Activated gamma-delta T cell treated with anti-CD3 and anti-CD28 coated beads, Interleukin-2, amount 50 U/mL, for 16 hours (primary cell): ENCODE results near the gene REM2.
"Not testable (repeated sequence)": the region's sequence is repeated elsewhere in the genome, so short reads cannot be mapped to it uniquely, and the experiment has no call there.

Source experiments
- DNase-seq: peaks from one replicate; pipeline ENCODE4 v3.0.0-alpha.2; 2020; ENCODE audit warnings: low read depth

Gene REM2

DNA sequence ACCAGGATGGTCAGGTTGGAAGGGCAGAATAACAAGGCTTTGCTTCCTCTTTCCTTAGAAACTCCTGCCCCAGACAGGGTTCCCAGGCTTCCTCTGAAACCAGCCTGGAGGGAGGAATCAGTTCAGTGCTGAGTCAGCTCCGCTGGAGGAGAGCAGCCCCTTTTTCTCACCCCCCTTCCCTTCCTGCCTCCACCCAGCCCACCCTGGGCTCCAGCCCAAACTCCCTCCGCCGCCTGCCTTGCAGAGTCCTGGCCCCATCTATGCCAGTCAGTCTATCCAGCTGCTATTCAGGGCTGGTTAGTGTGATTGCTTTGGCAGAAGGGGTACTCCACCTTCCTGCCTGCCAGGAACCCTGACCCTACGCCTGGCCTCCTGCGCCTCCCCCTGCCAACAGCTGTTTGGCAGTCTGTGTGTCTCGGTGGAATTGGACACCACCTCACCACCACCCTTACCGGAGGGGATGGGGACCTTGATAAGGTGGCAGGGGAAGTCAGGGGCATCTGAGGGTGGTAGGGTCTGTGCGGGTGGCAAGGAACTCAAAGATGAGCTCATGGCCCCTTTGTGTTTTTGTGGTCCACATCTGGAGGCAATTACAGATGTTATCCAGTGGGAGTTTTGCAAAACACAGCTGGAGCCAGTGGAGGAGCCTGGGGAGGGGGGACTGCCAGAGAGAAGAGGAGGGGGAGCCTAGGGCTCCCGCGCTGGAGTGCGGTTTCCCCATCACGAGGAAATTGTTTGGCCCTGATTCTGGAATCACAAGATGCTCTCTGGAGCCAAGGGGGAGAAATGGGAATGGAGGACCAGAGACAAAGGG, 34.5 kb upstream of the REM2 start:
- DNase-seq: no peak

- no peak for DNase-seq
Measured at GRCh38 chr14:22849212-22849819, 33.7 kb upstream of the REM2 start.

DNA sequence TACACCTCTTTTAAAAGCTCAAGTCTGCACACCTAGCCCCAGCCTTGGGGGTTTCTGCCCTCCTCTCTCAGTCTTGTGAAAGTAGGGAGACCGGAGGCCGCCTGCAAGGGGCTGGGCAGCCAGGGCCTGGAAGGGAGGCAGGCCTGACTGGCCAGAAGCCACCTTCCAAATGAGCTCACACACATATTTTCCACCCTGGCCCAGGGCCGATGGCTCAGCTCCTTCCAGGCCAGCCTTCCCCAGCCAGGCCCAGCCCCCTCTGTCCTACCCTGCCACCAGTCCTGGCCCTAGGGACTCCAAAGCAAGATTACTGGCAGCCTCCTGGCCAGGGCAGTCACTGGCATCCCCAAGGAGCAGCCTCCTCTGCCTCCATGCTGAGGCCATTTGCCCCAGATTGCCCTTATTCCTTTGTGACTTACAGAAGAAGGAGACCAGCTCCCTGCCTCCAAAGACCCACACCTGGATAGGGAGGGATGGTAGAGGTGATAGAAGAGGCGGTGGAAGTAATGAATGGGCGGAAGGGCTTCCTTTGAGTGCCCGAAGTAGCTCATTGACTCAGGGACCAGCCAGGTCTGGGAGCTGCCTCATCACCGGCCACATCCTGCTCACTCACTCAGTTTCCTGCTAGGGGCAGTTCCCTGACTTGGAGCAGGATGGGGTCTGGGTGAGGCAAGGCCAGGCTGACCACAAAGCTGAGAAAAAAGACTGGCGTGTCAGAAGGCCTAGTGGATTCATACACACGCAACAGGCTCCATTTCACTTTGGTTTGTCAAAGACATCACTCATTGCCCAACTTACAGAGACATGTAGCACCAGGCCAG, 31.9 kb upstream of the REM2 start:
- DNase-seq: no peak

DNA sequence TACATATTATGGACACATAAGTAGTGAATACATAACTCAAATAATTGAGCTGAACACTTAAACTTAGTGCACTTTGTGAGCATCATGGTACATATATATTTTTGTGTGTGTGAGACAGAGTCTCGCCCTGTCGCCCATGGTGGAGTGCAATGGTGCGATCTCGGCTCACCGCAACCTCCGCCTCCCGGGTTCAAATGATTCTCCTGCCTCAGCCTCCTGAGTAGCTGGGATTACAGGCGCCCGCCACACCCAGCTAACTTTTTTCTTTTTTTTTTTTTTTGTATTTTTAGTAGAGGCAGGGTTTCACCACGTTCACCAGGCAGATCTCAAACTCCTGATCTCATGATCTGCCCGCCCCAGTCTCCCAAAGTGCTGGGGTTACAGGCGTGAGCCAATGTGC, 30.8 kb upstream of the REM2 start:
- not testable (repeated sequence) for DNase-seq

- DNase-seq: no peak
Measured at GRCh38 chr14:22852599-22852939, 30.5 kb upstream of the REM2 start.

DNA sequence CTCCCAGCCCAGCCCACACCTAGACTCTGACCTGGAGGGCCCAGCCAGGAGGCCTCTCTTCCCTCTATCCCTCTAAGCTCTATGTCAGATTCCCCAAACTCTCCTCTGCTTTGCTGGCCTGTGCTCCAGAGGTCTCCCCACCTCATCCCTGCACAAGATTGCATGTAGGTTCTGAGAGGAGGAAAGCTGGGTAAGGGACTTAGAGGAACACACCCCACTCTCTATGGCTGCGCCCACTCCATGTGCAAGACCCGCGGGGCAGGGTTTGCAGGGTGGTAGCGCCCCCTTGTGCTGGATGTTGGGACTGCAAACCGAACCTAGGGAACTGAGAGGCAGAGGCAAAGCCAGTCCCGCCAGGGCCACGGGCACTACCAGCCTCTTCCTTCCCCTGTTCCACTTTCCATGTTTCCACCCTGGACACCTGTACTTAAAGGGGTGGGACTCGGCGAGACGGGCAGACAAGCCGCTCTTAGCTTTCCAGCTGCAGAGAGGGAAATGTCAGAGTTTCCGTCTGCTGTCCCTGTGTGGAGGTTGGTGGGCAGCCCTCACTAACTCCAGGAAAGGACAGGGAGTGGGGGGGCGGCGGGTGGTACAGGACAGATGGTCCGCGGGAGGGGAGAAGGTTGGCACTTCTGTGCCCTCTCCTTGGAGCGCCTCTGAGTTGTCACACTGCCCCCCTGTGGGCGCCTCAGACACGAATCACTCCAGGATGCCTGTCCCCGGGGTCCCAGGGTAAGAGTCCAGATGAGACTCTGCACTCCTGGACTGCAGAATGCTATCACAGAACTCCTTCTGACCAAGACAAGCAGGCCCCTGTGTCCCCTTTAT, 29.9 kb upstream of the REM2 start:
- peak; percentile 93 for DNase-seq

GRCh38 chr14:22854296-22854695, 28.7 kb upstream of the REM2 start:
- not testable (repeated sequence) for DNase-seq

DNA sequence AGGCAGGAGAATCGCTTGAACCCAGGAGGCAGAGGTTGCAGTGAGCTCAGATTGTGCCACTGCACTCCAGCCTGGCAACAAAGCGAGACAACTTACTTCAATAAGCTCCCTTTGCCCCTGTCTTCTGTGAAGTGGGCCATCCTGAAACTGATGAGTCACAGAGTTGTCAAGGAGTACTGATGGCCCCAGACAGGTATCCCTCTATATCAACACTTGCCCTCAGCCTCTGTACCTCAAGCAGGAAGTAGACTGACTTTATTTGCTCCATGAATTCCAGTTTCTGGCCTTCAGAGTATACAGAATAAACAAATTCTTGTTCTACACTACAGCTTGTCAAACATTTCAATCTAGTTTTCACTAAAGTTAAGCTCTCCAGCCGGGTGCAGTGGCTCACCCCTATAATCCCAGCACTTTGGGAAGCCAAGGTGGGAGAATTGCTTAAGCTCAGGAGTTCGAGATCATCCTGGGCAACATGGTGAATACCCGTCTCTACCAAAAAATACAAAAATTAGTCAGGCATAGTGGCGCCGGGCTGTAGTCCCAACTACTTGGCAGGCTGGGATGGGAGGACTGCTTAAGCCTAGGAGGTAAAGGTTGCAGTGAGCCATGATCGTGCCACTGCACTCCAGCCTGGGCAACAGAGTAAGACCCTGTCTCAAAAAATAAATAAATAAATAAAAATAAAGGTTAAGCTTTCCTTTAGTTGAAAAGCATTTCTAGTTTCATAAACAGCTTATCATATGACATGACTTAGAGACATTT, 27.9 kb upstream of the REM2 start:
- no peak for DNase-seq

DNA sequence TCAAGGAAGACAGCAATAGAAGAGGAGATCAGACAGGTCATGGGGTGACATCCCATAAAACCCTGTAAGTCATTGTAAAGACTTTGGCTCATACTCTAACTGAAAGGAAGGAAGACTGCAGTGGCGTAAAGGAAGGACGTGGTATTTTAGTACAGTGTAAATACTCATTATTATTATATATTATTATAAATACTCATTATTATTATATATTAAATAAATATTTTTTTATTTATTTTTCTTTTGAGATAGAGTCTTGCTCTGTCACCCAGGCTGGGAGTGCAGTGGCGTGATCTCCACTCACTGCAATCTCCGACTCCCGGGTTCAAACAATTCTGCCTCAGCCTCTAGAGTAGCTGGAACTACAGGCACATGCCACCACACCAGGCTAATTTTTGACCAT, 26.6 kb upstream of the REM2 start:
- no peak for DNase-seq

- DNase-seq: not testable (repeated sequence)
Measured at GRCh38 chr14:22860377-22860776, 22.6 kb upstream of the REM2 start.

- no peak for DNase-seq
Measured at GRCh38 chr14:22861651-22862050, 21.4 kb upstream of the REM2 start.

DNA sequence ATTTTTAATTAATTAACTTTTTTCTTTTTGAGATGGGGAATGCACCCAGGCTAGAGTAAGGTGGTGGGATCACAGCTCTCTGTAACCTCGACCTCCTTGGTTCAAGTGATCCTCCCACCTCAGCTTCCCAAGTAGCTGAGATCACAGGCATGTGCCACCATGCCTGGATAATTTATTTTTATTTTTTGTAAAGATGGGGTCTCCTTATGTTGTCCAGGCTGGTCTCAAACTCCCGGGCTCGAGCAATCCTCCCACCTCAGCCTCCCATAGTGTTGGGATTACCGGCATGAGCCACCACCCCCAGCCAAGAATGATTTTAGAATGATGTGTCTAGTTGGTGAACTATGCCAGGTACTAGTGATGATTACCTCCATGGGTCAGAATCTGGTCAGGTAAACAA, 18.0 kb upstream of the REM2 start:
- no peak for DNase-seq

- no peak for DNase-seq
Measured at GRCh38 chr14:22865424-22866405, 17.3 kb upstream of the REM2 start.

GRCh38 chr14:22866874-22867273, 16.1 kb upstream of the REM2 start:
- no peak for DNase-seq

GRCh38 chr14:22870811-22871223, 12.2 kb upstream of the REM2 start:
- DNase-seq: no peak

- DNase-seq: peak; percentile 59
Measured at GRCh38 chr14:22871224-22872032, 11.6 kb upstream of the REM2 start, which contains the start of gene LRP10. Gene LRP10 (plus strand): TSS chr14:22871740. CDS start chr14:22872304, 564 bp downstream.

DNA sequence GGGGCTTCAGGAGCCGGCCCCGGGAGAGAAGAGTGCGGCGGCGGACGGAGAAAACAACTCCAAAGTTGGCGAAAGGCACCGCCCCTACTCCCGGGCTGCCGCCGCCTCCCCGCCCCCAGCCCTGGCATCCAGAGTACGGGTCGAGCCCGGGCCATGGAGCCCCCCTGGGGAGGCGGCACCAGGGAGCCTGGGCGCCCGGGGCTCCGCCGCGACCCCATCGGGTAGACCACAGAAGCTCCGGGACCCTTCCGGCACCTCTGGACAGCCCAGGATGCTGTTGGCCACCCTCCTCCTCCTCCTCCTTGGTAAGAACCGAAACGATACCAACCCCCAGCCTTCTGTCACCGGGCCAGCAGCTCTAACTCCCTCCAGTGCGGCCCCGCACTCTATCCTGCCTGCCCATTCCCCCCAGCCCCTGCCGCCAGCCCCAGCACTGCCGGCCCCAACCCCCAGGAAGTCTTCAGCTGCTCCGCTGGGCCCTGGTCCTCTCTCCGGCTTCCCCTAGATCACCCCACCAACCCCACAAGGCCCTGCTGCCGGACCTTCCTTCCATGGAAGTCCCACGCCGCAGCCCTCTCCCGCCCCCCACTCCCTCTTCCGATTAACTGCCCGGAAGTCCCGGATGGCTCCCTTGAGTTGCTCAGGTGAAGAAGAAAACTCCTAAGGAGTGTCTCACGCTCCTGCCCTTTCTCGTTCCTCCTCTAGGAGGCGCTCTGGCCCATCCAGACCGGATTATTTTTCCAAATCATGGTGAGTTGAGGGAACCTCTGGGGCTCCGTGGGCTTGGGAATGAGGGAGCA, 10.8 kb upstream of the REM2 start:
- DNase-seq: peak; percentile 52

- DNase-seq: no peak
Measured at GRCh38 chr14:22872833-22873520, 10.0 kb upstream of the REM2 start.
